ENCODE measurements around the gene STAM.

STAM gene

DNA sequence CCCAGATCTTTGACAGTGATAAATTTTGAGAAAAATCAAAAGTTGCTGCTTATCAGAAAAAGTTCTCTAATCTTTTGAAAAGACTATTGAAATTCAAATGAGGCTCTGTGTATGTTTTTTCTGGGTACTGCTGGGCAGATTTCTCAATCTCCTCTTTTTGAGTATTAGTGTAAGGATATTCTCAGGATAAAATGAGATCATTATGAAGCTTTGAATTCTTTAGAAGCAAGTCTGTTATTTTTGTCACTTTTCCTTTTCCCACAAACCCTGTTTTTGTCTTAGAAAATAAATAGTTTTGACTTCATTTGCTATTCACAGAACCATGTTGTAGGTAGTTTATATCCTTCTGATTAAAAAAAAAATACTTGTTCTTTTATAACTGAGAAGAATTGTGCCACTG lies 7.9 kb downstream of the STAM start:
- no peak for DNase-seq (ENCODE audit: low read depth)
- no peak overlapping the region for H3K4me3 ChIP-seq (ENCODE audit: low read depth, low read length)
- TF ChIP-seq, protein P1, sequence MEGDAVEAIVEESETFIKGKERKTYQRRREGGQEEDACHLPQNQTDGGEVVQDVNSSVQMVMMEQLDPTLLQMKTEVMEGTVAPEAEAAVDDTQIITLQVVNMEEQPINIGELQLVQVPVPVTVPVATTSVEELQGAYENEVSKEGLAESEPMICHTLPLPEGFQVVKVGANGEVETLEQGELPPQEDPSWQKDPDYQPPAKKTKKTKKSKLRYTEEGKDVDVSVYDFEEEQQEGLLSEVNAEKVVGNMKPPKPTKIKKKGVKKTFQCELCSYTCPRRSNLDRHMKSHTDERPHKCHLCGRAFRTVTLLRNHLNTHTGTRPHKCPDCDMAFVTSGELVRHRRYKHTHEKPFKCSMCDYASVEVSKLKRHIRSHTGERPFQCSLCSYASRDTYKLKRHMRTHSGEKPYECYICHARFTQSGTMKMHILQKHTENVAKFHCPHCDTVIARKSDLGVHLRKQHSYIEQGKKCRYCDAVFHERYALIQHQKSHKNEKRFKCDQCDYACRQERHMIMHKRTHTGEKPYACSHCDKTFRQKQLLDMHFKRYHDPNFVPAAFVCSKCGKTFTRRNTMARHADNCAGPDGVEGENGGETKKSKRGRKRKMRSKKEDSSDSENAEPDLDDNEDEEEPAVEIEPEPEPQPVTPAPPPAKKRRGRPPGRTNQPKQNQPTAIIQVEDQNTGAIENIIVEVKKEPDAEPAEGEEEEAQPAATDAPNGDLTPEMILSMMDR (IDR thresholded peaks at IDR 0.05; ENCODE audit: low read depth, low read length, missing control alignments): no peak

DNA sequence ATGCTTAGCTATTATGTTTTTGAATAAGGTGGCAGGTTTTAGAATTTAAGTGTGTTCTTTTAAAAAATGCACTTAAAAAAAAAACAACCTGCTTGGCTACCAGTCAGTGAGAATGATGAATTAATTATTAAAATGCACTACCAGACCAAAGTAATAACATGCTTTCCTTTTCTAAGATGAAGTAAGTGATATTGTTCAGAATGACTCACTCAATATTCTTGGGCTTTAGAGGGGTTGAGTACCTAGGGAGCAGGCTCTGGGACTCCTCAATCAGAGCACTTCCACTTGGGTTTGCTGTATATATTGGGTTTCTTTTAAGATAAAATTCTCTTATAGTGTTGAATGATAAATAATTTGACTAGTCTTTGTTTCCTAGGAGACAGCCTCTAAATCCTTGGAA lies 8.6 kb downstream of the STAM start:
- TF ChIP-seq, protein P1 (IDR thresholded peaks at IDR 0.05; ENCODE audit: low read depth, low read length, missing control alignments): no peak

DNA sequence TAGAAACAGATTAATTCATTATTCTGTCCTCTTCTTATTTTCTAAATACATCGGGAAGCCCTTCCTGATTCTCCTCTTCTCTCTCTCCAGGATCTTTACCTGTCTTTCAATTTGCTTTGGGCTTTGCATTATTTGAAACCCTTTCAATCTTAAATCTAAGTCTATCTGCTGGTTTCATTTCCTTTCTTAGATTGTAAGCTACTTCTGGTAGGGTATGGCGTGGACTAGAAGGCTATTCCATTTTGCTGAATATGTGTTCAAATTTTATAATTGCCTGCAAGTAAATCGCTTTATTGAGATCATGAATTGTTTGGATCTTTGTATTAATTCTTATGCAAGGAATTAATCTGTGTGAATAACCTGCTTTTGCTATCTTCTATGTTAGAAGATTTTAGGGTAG lies 11.1 kb downstream of the STAM start:
- H3K4me3 ChIP-seq (ENCODE audit: low read depth, low read length): no peak overlapping the region
- no peak for DNase-seq (ENCODE audit: low read depth)
- TF ChIP-seq, protein P1 (IDR thresholded peaks at IDR 0.05; ENCODE audit: low read depth, low read length, missing control alignments): no peak

More for the DNA sequence above, 8.6 kb downstream of the STAM start:
- no peak overlapping the region for H3K4me3 ChIP-seq (ENCODE audit: low read depth, low read length)
- DNase-seq (ENCODE audit: low read depth): no peak

DNA sequence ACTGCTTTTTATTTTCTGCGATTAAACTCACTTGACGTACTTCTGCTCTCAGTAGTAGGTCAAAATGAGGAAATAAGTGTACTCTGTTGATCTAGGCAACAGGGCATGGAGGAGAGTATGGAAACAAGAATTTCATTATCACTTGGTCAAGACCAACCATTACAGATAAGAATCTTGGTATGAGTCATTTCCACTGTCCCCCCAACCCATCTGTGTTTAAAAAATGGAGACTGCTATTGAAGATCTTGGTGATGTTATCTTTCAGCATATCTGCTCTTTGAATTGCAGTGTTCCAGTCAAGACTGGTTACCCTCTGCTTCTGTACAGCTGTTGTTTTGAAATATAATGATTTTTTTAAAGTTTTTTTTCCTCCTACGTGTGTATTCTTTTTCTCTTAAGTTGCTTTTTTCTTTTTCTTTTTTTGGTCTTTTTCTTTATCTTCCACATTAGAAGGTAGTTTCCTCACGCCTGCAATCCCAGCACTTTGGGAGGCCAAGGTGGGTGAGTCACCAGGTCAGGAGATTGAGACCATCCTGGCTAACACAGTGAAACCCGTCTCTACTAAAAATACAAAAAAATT lies 11.7 kb downstream of the STAM start:
- peak; percentile 47 for DNase-seq (ENCODE audit: low read depth)
- H3K4me3 ChIP-seq (ENCODE audit: low read depth, low read length): no peak overlapping the region
- TF ChIP-seq, protein P1 (IDR thresholded peaks at IDR 0.05; ENCODE audit: low read depth, low read length, missing control alignments): no peak

DNA sequence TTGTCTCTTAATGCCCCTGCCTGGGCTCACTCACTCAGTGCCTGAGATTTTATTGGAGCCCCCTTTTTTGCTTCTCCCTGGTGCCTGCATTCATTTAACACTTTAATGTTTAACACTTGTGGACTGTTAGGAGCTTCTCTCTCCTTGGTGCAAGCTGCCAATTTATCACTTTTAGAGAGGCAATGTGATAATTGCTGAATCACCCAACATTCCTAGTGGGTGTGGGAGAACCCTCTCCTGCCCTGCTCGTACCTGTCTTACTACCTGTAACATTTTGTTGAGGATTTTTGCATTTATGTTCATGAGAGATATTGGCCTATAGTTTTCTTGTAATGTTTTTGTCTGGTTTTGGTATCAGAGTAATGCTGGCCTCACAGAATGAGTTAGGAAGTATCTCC lies 13.2 kb downstream of the STAM start:
- TF ChIP-seq, protein P1 (IDR thresholded peaks at IDR 0.05; ENCODE audit: low read depth, low read length, missing control alignments): no peak
- no peak overlapping the region for H3K4me3 ChIP-seq (ENCODE audit: low read depth, low read length)
- DNase-seq (ENCODE audit: low read depth): no peak

DNA sequence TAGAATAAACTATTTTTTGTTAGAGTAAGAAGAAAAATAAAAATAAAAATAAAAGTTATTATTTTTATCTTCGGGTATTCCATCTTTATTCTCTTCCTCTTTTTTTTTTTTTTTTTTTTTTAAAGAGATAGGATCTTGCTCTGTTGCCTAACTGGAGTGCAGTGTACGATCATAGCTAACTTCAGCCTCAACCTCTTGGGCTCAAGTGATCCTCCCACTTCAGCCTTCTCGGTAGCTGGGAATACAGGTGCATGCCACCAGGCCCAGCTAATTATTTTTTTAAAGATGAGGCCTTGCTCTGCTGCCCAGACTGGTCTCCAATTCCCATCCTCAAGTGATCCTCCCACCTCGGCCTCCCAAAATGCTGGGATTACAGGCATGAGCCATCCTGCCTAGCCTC lies 15.4 kb downstream of the STAM start:
- H3K4me3 ChIP-seq (ENCODE audit: low read depth, low read length): no peak overlapping the region
- TF ChIP-seq, protein P1 (IDR thresholded peaks at IDR 0.05; ENCODE audit: low read depth, low read length, missing control alignments): no peak
- DNase-seq (ENCODE audit: low read depth): no peak

DNA sequence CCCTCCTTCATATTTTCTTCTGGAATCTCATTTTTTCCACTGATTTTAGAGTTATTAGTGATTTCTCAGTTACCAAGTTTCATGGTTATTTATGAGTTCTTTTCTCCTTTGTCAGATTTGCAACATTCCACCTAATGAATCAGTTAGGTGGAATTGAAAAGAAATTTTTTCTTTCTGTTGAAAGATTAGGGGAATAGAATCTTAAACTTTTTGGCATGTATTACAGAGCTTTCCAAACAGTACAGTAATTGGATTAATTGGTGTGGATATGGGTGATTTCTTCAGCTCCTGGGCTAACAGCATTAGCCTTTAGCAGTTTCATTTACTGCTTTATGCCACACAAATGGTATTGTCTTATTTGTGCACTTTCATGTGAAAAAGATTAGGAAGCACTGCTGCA lies 17.0 kb downstream of the STAM start:
- no peak overlapping the region for H3K4me3 ChIP-seq (ENCODE audit: low read depth, low read length)
- DNase-seq (ENCODE audit: low read depth): no peak
- TF ChIP-seq, protein P1 (IDR thresholded peaks at IDR 0.05; ENCODE audit: low read depth, low read length, missing control alignments): no peak
